Erythroblast (primary cell): ENCODE data around the gene MMEL1.
"Not testable (repeated sequence)": the region's sequence is repeated elsewhere in the genome, so short reads cannot be mapped to it uniquely, and the experiment has no call there.

Experiments used
- GATA1 ChIP-seq: IDR thresholded peaks from 2 replicates; pipeline ENCODE4 v1.6.1; 2011; ENCODE audit warnings: low read depth, mild to moderate bottlenecking, control low read depth, low read length, moderate library complexity
- POLR2A ChIP-seq: IDR thresholded peaks from 2 replicates; pipeline ENCODE4 v1.6.1; 2011; ENCODE audit warnings: mild to moderate bottlenecking, low read length

DNA sequence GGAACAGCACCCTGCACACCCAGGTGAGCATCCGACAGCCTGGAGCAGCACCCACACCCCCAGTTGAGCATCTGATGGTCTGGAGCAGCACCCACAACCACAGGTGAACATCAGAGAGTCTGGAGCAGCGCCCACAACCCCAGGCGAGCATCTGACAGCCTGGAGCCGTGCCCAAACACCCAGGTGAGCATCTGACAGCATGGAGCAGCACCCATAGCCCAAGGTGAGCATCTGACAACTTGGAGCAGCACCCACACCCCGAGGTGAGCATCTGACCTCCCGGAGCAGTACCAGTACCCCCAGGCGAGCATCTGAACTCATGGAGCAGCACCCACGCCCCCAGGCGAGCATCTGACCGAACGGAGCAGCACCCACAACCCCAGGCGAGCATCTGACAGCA is 24.3 kb upstream of the MMEL1 start:
- TF ChIP-seq POLR2A, GATA1: not testable (repeated sequence)
